ENCODE results near the gene KRT14.
"Not testable (repeated sequence)": the region's sequence is repeated elsewhere in the genome, so short reads cannot be mapped to it uniquely, and the experiment has no call there.

GRCh38 chr17:41626028-41626913, 39.6 kb upstream of the KRT14 start:
- TF ChIP-seq POLR2AphosphoS5, POLR2A (IDR thresholded peaks at IDR 0.05): not testable (repeated sequence)
- TF ChIP-seq, protein P1, sequence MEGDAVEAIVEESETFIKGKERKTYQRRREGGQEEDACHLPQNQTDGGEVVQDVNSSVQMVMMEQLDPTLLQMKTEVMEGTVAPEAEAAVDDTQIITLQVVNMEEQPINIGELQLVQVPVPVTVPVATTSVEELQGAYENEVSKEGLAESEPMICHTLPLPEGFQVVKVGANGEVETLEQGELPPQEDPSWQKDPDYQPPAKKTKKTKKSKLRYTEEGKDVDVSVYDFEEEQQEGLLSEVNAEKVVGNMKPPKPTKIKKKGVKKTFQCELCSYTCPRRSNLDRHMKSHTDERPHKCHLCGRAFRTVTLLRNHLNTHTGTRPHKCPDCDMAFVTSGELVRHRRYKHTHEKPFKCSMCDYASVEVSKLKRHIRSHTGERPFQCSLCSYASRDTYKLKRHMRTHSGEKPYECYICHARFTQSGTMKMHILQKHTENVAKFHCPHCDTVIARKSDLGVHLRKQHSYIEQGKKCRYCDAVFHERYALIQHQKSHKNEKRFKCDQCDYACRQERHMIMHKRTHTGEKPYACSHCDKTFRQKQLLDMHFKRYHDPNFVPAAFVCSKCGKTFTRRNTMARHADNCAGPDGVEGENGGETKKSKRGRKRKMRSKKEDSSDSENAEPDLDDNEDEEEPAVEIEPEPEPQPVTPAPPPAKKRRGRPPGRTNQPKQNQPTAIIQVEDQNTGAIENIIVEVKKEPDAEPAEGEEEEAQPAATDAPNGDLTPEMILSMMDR (IDR thresholded peaks at IDR 0.05 in 8 of 11, conservative IDR thresholded peaks at IDR 0.05 in 3 of 11) = not testable (repeated sequence)

All from spleen (tissue), 7 donors.